CD4-positive, alpha-beta T cell (primary cell): ENCODE data around the gene AGPS. TPM values are rescaled to one million over a fixed set of nuclear protein-coding genes. Genes with fewer than 3 reads are reported as not detected.

Experiments used
- ATAC-seq: fragments of 200-7000 bp; cut with Tn5 transposase; one replicate; pipeline ENCODE4 v1.10.0; 2022; ENCODE audit warnings: mild to moderate bottlenecking; ENCODE audit not compliant: poor library complexity
- CTCF ChIA-PET: fragments of 350-600 bp; sonication (Branson Sonifier 250); formaldehyde crosslinking; loops from one replicate; lab custom pipeline; 2021; ENCODE audit warnings: antibody characterized with exemption, inconsistent platforms; lab: Charles Lee
- POLR2A ChIA-PET: fragments of 350-600 bp; sonication (Branson Sonifier 250); formaldehyde crosslinking; loops from one replicate; lab custom pipeline; 2021; ENCODE audit warnings: antibody characterized with exemption, inconsistent platforms; lab: Charles Lee
- DNase-seq, 14 experiments: peaks; one replicate each; pipeline ENCODE4 v3.0.0-alpha.2; 2013 to 2020; ENCODE audit warnings: mixed read lengths in 2 of 14
- H3K27ac ChIP-seq, 2 donors: one replicate each; pipeline versions ENCODE4 v1.5.1 to v1.7.0; 2013; ENCODE audit warnings: low read length in 2 of 2, low read depth in 1 of 2, mild to moderate bottlenecking in 1 of 2
- H3K27me3 ChIP-seq, 2 experiments: 1 replicate in 1 of 2; 2 replicates in 1 of 2; pipeline versions ENCODE4 v1.6.1 to v1.7.0; 2013; ENCODE audit warnings: low read length in 2 of 2, control low read depth in 1 of 2, mild to moderate bottlenecking in 1 of 2, moderate library complexity in 1 of 2; ENCODE audit not compliant: insufficient read depth in 2 of 2, control insufficient read depth in 1 of 2
- H3K36me3 ChIP-seq: one replicate; pipeline ENCODE4 v1.6.1; 2013; ENCODE audit warnings: low read length, control low read depth; ENCODE audit not compliant: insufficient read depth
- H3K4me1 ChIP-seq: one replicate; pipeline ENCODE4 v1.6.1; 2013; ENCODE audit warnings: low read length, control low read depth; ENCODE audit not compliant: insufficient read depth
- H3K4me3 ChIP-seq: one replicate; pipeline ENCODE4 v1.5.1; 2013; ENCODE audit warnings: mild to moderate bottlenecking, low read length, moderate library complexity
- H3K9me3 ChIP-seq, 2 experiments: 1 replicate in 1 of 2; 2 replicates in 1 of 2; pipeline versions ENCODE4 v1.6.1 to v1.7.0; 2013; ENCODE audit warnings: low read length in 2 of 2, mild to moderate bottlenecking in 2 of 2, control low read depth in 1 of 2, moderate library complexity in 1 of 2; ENCODE audit not compliant: control insufficient read depth in 1 of 2, insufficient read depth in 1 of 2
- H3K27ac Mint-ChIP-seq: one replicate; pipeline ENCODE4 v1.8.0; 2020; ENCODE audit warnings: mixed read lengths
- H3K27me3 Mint-ChIP-seq: one replicate; pipeline ENCODE4 v1.8.0; 2021; ENCODE audit warnings: mixed read lengths
- H3K36me3 Mint-ChIP-seq: one replicate; pipeline ENCODE4 v1.8.0; 2021; ENCODE audit warnings: low read depth, mixed read lengths
- H3K4me1 Mint-ChIP-seq: one replicate; pipeline ENCODE4 v1.8.0; 2021; ENCODE audit warnings: low read depth, mixed read lengths
- H3K4me3 Mint-ChIP-seq: one replicate; pipeline ENCODE4 v1.8.0; 2020; ENCODE audit warnings: mild to moderate bottlenecking, mixed read lengths
- H3K9me3 Mint-ChIP-seq: one replicate; pipeline ENCODE4 v1.8.0; 2020; ENCODE audit warnings: mixed read lengths
- intact Hi-C, 2 experiments: fragments of 100-400 bp; cut with DNase I in 1 of 2; cut with micrococcal nuclease in 1 of 2; formaldehyde crosslinking; loops; one replicate each; pipeline versions ENCODE4 v1.15.1 to v1.9.0; 2023 to 2025; cut with DNase I, micrococcal nuclease
- total RNA-seq, 174 experiments: library from RNA in 2 of 174; stranded (reverse) in 2 of 174; gene quantifications; one replicate each; pipeline ENCODE4 v1.2.3 and lab custom pipeline; 2021 to 2026
- TF ChIP-seq, protein P1 (sequence below): fragments of 200-600 bp; IDR thresholded peaks from one replicate; pipeline ENCODE4 v1.8.0; 2022; ENCODE audit warnings: antibody characterized with exemption, mild to moderate bottlenecking

Gene AGPS
- total RNA-seq, 2 experiments from 2014 or later, result 21.5 to 23.9 TPM

DNA sequence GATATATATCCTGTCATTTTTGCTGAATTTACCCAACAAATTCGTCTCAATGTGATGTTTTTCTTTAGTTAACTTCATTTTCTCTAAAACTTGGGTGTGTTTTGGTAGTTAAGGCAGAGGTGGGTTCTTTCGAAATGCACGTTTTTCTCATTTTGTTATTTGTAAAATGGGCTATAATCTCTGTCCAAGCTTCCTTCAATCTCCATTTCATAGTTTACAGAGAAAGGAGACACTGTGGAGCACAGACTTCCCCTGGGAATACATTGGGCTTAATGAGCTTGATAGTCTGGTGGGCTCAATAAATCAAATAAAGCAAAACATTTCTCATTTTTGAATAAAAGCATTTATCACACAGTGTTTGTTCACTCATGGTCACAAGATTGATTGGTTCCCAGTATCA, 145.1 kb downstream of the AGPS start:
- TF ChIP-seq, protein P1, sequence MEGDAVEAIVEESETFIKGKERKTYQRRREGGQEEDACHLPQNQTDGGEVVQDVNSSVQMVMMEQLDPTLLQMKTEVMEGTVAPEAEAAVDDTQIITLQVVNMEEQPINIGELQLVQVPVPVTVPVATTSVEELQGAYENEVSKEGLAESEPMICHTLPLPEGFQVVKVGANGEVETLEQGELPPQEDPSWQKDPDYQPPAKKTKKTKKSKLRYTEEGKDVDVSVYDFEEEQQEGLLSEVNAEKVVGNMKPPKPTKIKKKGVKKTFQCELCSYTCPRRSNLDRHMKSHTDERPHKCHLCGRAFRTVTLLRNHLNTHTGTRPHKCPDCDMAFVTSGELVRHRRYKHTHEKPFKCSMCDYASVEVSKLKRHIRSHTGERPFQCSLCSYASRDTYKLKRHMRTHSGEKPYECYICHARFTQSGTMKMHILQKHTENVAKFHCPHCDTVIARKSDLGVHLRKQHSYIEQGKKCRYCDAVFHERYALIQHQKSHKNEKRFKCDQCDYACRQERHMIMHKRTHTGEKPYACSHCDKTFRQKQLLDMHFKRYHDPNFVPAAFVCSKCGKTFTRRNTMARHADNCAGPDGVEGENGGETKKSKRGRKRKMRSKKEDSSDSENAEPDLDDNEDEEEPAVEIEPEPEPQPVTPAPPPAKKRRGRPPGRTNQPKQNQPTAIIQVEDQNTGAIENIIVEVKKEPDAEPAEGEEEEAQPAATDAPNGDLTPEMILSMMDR, result no peak
- CTCF ChIA-PET, result no interaction called here
- H3K27ac ChIP-seq, result no peak overlapping the region
- no peaks in the 10 kb centered on the region for H3K9me3 ChIP-seq
- H3K36me3 ChIP-seq, result no peaks in the 10 kb centered on the region
- ATAC-seq, result no peak
- no peak overlapping the region for H3K4me3 Mint-ChIP-seq
- H3K36me3 Mint-ChIP-seq, result peaks cover 23% of the 10 kb centered on the region
- no peaks in the 10 kb centered on the region for H3K4me1 ChIP-seq
- H3K27ac Mint-ChIP-seq, result no peak overlapping the region
- intact Hi-C loops, result no loop called here
- no peaks in the 10 kb centered on the region for H3K4me1 Mint-ChIP-seq
- H3K27me3 ChIP-seq, result no peaks in the 10 kb centered on the region
- H3K9me3 Mint-ChIP-seq, result no peaks in the 10 kb centered on the region
- no peak for DNase-seq
- H3K4me3 ChIP-seq, result no peak overlapping the region
- no peaks in the 10 kb centered on the region for H3K27me3 Mint-ChIP-seq
- POLR2A ChIA-PET, result no interaction called here

DNA sequence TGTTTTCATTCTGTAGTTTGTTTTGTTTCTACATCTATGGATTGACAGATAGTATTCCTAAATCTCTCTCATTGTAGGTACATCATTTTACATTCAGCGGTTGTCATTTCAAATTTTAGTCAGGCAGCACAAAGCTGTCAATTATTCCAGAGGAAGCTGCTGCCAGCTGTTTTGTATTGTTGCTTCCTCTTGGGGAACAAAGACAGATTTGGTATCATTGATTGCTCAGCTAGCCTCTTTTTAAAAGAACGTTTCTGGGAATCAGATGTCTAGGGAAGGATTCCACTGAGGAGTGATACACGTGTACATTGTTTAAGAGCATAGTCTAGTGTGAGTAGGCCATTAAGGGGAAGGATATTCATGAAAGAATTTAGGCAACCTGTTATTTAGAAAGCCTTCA, 145.8 kb downstream of the AGPS start:
- intact Hi-C loops, result no loop called here
- ATAC-seq (no peak), DNase-seq (no peak)
- TF ChIP-seq, protein P1, result no peak
- Histone ChIP-seq H3K27ac (no peak overlapping the region), H3K9me3 (no peaks in the 10 kb centered on the region), H3K4me1 (no peaks in the 10 kb centered on the region), H3K27me3 (no peaks in the 10 kb centered on the region), H3K36me3 (no peaks in the 10 kb centered on the region), H3K4me3 (no peak overlapping the region)
- Mint-ChIP-seq H3K27me3 (no peaks in the 10 kb centered on the region), H3K4me3 (no peak overlapping the region), H3K27ac (no peak overlapping the region), H3K9me3 (no peaks in the 10 kb centered on the region), H3K36me3 (peaks cover 23% of the 10 kb centered on the region), H3K4me1 (no peaks in the 10 kb centered on the region)
- ChIA-PET CTCF (no interaction called here), POLR2A (no interaction called here)

DNA sequence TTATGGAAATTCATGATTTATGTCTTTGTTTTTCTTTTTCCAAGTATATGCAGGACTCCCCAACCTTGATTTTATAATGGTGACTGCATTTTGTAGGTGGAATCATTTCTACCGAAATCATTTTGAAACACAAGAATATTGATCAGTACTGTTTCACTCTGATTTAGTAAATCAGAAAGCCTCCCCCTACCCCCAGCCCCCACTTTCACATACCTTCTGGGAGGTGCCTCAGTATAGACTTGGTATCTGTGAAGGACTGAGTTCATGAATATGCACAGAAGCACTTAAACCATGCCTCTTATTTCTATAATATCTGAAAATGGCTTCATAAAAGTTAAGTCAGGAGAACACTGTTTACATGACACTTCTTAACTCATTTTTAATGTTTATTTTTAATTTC, 147.7 kb downstream of the AGPS start:
- Histone ChIP-seq H3K4me1 (no peaks in the 10 kb centered on the region), H3K9me3 (no peaks in the 10 kb centered on the region), H3K36me3 (no peaks in the 10 kb centered on the region), H3K27me3 (no peaks in the 10 kb centered on the region), H3K27ac (no peak overlapping the region), H3K4me3 (no peak overlapping the region)
- no peak for DNase-seq
- H3K4me1 Mint-ChIP-seq, result no peaks in the 10 kb centered on the region
- H3K9me3 Mint-ChIP-seq, result no peaks in the 10 kb centered on the region
- peaks cover 23% of the 10 kb centered on the region for H3K36me3 Mint-ChIP-seq
- ChIA-PET CTCF (interaction anchor here (1.2 kb wide), 1 partner anchor 12 kb away, joined by 3 read pairs; a partner anchor contains a TSS), POLR2A (no interaction called here)
- no peaks in the 10 kb centered on the region for H3K27me3 Mint-ChIP-seq
- ATAC-seq, result no peak
- H3K27ac Mint-ChIP-seq, result no peak overlapping the region
- H3K4me3 Mint-ChIP-seq, result no peak overlapping the region
- TF ChIP-seq, protein P1, result no peak
- intact Hi-C loops, result no loop called here
